Measurements from ENCODE around the gene ODAD4.

Gene ODAD4

DNA sequence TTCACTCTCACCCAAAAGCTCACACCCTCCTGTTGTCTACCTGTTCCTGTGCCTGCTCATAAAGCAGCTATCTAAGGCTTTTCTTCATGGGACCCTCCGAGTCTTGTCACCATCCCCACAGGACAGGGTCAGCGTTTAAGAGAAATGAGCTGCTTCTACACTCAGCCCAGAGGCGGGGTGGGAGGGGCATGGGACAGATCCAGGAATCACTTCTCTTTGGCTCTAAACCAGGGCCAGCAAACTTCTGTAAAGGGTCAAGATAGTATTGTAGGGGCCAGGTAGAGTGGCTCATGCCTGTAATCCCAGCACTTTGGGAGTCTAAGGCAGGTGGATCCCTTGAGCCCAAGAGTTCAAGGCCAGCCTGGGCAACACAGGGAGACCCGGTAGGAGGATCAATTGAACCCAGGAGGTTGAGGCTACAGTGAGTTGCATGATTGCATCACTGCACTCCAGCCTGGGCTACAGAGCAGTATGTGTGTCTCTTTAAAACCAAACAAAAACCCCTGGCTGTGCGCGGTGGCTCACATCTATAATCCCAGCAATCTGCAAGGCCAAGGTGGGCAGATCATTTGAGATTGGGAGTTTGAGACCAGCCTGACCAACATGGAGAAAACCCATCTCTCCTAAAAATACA lies 42.0 kb upstream of the ODAD4 start:
- Histone ChIP-seq H3K4me3 (ENCODE audit: low read length, poor library complexity, severe bottlenecking) (no peak overlapping the region), H3F3A (ENCODE audit: low read depth) (no peaks in the 10 kb centered on the region), H3K27me3 (ENCODE audit: insufficient read depth, low read length, poor library complexity, severe bottlenecking) (no peaks in the 10 kb centered on the region), H3K9ac (ENCODE audit: low read depth, low read length, poor library complexity, severe bottlenecking) (no peak overlapping the region), H3K9me3 (ENCODE audit: insufficient read depth, low read depth, low read length) (no peaks in the 10 kb centered on the region), H3K4me1 (ENCODE audit: insufficient read depth, low read length, poor library complexity, severe bottlenecking) (no peaks in the 10 kb centered on the region), H4K20me1 (ENCODE audit: insufficient read depth, low read length, poor library complexity, severe bottlenecking) (no peaks in the 10 kb centered on the region), H3K36me3 (ENCODE audit: insufficient read depth, low read length) (peaks cover 90% of the 10 kb centered on the region; the same call in 1 of the 2 replicates), H3K4me2 (ENCODE audit: low read depth, low read length, poor library complexity, severe bottlenecking) (no peak overlapping the region), H3K79me2 (ENCODE audit: insufficient read depth, low read length) (no peaks in the 10 kb centered on the region), H2AFZ (ENCODE audit: low read length) (no peak overlapping the region), H3K9me2 (replicated peaks; ENCODE audit: low read depth, low read length) (no peaks in the 10 kb centered on the region)
- TF ChIP-seq, protein P1, sequence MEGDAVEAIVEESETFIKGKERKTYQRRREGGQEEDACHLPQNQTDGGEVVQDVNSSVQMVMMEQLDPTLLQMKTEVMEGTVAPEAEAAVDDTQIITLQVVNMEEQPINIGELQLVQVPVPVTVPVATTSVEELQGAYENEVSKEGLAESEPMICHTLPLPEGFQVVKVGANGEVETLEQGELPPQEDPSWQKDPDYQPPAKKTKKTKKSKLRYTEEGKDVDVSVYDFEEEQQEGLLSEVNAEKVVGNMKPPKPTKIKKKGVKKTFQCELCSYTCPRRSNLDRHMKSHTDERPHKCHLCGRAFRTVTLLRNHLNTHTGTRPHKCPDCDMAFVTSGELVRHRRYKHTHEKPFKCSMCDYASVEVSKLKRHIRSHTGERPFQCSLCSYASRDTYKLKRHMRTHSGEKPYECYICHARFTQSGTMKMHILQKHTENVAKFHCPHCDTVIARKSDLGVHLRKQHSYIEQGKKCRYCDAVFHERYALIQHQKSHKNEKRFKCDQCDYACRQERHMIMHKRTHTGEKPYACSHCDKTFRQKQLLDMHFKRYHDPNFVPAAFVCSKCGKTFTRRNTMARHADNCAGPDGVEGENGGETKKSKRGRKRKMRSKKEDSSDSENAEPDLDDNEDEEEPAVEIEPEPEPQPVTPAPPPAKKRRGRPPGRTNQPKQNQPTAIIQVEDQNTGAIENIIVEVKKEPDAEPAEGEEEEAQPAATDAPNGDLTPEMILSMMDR (conservative IDR thresholded peaks at IDR 0.05; ENCODE audit: low read length): no peak
- TF ChIP-seq EZH2phosphoT487 (IDR thresholded peaks at IDR 0.05; ENCODE audit: borderline replicate concordance): no peak

DNA sequence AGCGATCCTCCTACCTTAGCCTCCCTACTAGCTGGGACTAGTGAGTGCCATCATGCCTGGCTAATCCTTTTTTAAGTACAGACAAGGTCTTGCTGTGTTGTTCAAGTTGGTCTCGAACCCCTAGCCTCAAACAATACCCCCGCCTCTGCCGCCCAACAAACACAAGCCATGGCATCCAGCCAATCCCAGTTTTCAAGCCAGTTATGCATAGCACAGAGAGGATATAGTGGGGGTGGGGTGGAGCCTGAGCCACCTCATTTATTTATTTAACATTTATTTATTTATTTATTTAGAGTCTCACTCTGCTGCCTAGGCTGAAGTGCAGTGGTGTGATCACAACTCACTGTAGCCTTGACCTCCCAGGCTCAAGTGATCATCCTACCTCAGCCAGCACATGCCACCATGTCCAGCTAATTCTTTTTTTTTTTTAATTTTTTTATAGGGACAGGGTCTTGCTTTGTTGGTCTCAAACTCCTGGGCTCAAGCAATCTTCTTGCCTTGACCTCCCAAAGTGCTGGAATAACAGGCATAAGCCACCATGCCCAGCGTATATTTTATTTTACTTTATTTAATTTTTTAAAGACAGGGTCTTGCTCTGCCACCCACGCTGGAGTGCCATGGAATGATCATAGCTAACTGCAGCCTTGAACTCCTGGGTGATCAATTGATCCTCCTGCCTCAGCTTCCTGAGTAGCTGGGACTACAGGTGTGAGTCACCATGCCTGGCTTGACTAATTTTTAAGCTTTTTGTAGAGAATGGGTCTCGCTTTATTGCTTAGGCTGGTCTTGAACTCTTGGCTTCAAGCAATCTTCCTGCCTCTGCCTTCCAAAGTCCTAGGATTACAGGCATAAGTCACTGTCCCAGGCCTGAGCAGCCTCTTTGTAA lies 39.0 kb upstream of the ODAD4 start:
- Histone ChIP-seq H3K4me2 (ENCODE audit: low read depth, low read length, poor library complexity, severe bottlenecking) (no peak overlapping the region), H3K4me1 (ENCODE audit: insufficient read depth, low read length, poor library complexity, severe bottlenecking) (no peaks in the 10 kb centered on the region), H3K4me3 (ENCODE audit: low read length, poor library complexity, severe bottlenecking) (no peak overlapping the region), H2AFZ (ENCODE audit: low read length) (no peak overlapping the region), H3K9me3 (ENCODE audit: insufficient read depth, low read depth, low read length) (no peaks in the 10 kb centered on the region), H3F3A (ENCODE audit: low read depth) (no peaks in the 10 kb centered on the region), H3K79me2 (ENCODE audit: insufficient read depth, low read length) (no peaks in the 10 kb centered on the region), H3K9ac (ENCODE audit: low read depth, low read length, poor library complexity, severe bottlenecking) (no peak overlapping the region), H4K20me1 (ENCODE audit: insufficient read depth, low read length, poor library complexity, severe bottlenecking) (no peaks in the 10 kb centered on the region), H3K9me2 (replicated peaks; ENCODE audit: low read depth, low read length) (no peaks in the 10 kb centered on the region), H3K36me3 (ENCODE audit: insufficient read depth, low read length) (peaks cover 88% of the 10 kb centered on the region; the same call in 1 of the 2 replicates), H3K27me3 (ENCODE audit: insufficient read depth, low read length, poor library complexity, severe bottlenecking) (no peaks in the 10 kb centered on the region)
- TF ChIP-seq EZH2phosphoT487 (IDR thresholded peaks at IDR 0.05; ENCODE audit: borderline replicate concordance): no peak
- TF ChIP-seq, protein P1 (conservative IDR thresholded peaks at IDR 0.05; ENCODE audit: low read length): no peak

DNA sequence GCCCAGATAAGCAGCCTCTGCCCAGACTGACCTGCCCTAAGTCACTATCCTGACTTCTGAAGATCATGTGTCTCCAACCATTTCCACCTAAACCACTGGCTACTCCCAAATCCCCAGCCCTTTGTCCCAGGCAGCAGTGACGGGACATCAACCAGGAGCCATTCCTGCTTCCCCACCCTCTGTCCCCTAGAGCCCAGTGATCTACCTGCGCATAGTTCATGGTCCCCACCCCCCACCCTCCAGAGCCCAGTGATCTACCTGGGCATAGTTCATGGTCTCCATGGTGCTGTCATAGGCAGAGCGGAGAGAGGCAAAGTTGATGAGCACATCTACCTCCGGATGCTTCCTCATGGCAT lies 38.4 kb upstream of the ODAD4 start:
- Histone ChIP-seq H3K27me3 (ENCODE audit: insufficient read depth, low read length, poor library complexity, severe bottlenecking) (no peaks in the 10 kb centered on the region), H3K9me2 (replicated peaks; ENCODE audit: low read depth, low read length) (no peaks in the 10 kb centered on the region), H4K20me1 (ENCODE audit: insufficient read depth, low read length, poor library complexity, severe bottlenecking) (no peaks in the 10 kb centered on the region), H3K9ac (ENCODE audit: low read depth, low read length, poor library complexity, severe bottlenecking) (no peak overlapping the region), H3K79me2 (ENCODE audit: insufficient read depth, low read length) (no peaks in the 10 kb centered on the region), H2AFZ (ENCODE audit: low read length) (no peak overlapping the region), H3K4me1 (ENCODE audit: insufficient read depth, low read length, poor library complexity, severe bottlenecking) (no peaks in the 10 kb centered on the region), H3K4me3 (ENCODE audit: low read length, poor library complexity, severe bottlenecking) (no peak overlapping the region), H3K9me3 (ENCODE audit: insufficient read depth, low read depth, low read length) (no peaks in the 10 kb centered on the region), H3K36me3 (ENCODE audit: insufficient read depth, low read length) (peaks cover 88% of the 10 kb centered on the region; the same call in 1 of the 2 replicates), H3K4me2 (ENCODE audit: low read depth, low read length, poor library complexity, severe bottlenecking) (no peak overlapping the region), H3F3A (ENCODE audit: low read depth) (no peaks in the 10 kb centered on the region)
- TF ChIP-seq EZH2phosphoT487 (IDR thresholded peaks at IDR 0.05; ENCODE audit: borderline replicate concordance): no peak
- TF ChIP-seq, protein P1 (conservative IDR thresholded peaks at IDR 0.05; ENCODE audit: low read length): no peak

All from Loucy (cell line).